A549 (cell line): ENCODE results near the gene GPR139.

Source experiments
- RARB ChIP-seq: fragments of 250-450 bp; sonication (Bioruptor Pico); IDR thresholded peaks from 2 replicates; pipeline ENCODE4 v1.8.0; 2021; ENCODE audit warnings: mild to moderate bottlenecking, moderate library complexity
- REST ChIP-seq: fragments of 200-600 bp; sonication (generic); IDR thresholded peaks from 2 replicates; pipeline ENCODE4 v1.6.1; 2016; ENCODE audit warnings: antibody characterized with exemption, mild to moderate bottlenecking, moderate library complexity

DNA sequence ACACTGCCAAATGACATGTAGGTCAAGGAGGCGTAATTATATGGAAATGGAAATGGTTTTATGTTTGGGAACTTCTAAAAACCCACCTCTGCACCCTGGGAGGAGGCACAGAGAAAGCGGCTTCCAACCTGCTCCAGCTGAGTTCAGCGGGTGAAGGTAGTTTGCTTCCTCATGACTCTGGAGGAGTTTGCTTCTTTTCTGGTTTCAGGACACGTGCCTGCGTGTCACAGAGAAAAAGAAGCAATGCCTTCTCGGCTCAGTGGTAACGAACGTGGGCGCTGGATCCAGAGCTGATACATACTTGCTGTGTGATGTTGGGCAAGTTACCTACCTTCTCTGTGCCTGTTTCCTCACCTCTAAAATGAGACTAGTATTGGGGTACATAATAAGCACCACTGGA, 22.1 kb downstream of the GPR139 start:
- no peak for TF ChIP-seq RARB (CRISPR knock-in tag)
- TF ChIP-seq REST: no peak
